ENCODE measurements around the gene RNPS1. TPM values are rescaled to one million over a fixed set of nuclear protein-coding genes. Genes with fewer than 3 reads are reported as not detected.

RNPS1 gene
- total and polyA plus RNA-seq, 3 donors from 2014 or later, result 197 to 294 (median 261) TPM

GRCh38 chr16:2204416-2205103, 63.4 kb downstream of the RNPS1 start:
- TF ChIP-seq CTCF (IDR thresholded peaks at IDR 0.05), result no peak
- TF ChIP-seq POLR2A (IDR thresholded peaks at IDR 0.05), result no peak
- peak; percentile 42 for DNase-seq
- WGBS, 2 donors, result 34 to 43% methylated on average over 13 of the region's 13 CpGs
- Histone ChIP-seq H3K27ac (peak overlapping the region; percentile 97 to 98), H3K27me3 (no peaks in the 10 kb centered on the region), H3K4me1 (peaks cover 19% of the 10 kb centered on the region), H3K36me3 (ENCODE audit: low read depth, missing control alignments) (no peaks in the 10 kb centered on the region), H3K9me3 (no peaks in the 10 kb centered on the region), H3K4me3 (peak overlapping the region; percentile 82 to 85)
- intact Hi-C loops (cut with DNase I; ENCODE audit: low total_unique reads), result no loop called here

MicroRNAs within 50 kb of the gene (microRNA counts, 767-probe panel; counts per million panel counts)
- 0 to 152 counts per million in 2 donors for microRNA hsa-miR-940

Small RNA genes within 50 kb of the gene (microRNA-seq; reads per million reads assigned to microRNA genes)
- 0 reads per million in 2 donors for gene MIR3677 (ENCODE audit: borderline number of aligned reads in 2 of 2, borderline replicate concordance in 1 of 2)
- 0 reads per million in 2 donors for gene MIR4717 (ENCODE audit: borderline number of aligned reads in 2 of 2, borderline replicate concordance in 1 of 2)

Small RNA genes within 50 kb of the gene (small RNA-seq; reads per million reads assigned to genes)
- gene MIR3677, result 0 reads per million in 2 donors
- 0 reads per million in 2 donors for gene MIR4717

Other genes with a start within 250 kb of the RNPS1 start
- gene NPW, start 248.3 kb downstream of the RNPS1 start, total RNA-seq, result 1 to 10 TPM; 7.3 to 8.2 TPM
- gene NPW, start 248.3 kb downstream of the RNPS1 start, polyA plus RNA-seq (ENCODE audit: insufficient read depth, low read depth, low replicate concordance), result 3.9 TPM
- gene NHERF2, start 241.2 kb downstream of the RNPS1 start, total RNA-seq, result 10 to 100 TPM; 54.1 to 59.9 TPM
- 50.6 TPM for gene NHERF2, start 241.2 kb downstream of the RNPS1 start, polyA plus RNA-seq (ENCODE audit: insufficient read depth, low read depth, low replicate concordance)
- 10 to 100 TPM; 24.6 to 35.6 TPM for gene NTHL1, start 220.3 kb downstream of the RNPS1 start, total RNA-seq
- 18.0 TPM for gene NTHL1, start 220.3 kb downstream of the RNPS1 start, polyA plus RNA-seq (ENCODE audit: insufficient read depth, low read depth, low replicate concordance)
- 100 to 1,000 TPM; 222 to 271 TPM for gene TSC2, start 220.1 kb downstream of the RNPS1 start, total RNA-seq
- 136 TPM for gene TSC2, start 220.1 kb downstream of the RNPS1 start, polyA plus RNA-seq (ENCODE audit: insufficient read depth, low read depth, low replicate concordance)
- 100 to 1,000 TPM; 323 to 337 TPM for gene PKD1, start 132.2 kb downstream of the RNPS1 start, total RNA-seq
- 83.4 TPM for gene PKD1, start 132.2 kb downstream of the RNPS1 start, polyA plus RNA-seq (ENCODE audit: insufficient read depth, low read depth, low replicate concordance)
- gene RAB26, start 119.5 kb downstream of the RNPS1 start, total RNA-seq, result 1 to 10 TPM; 3.2 to 3.6 TPM
- 1.5 TPM for gene RAB26, start 119.5 kb downstream of the RNPS1 start, polyA plus RNA-seq (ENCODE audit: insufficient read depth, low read depth, low replicate concordance)
- 10 to 100 TPM; 36.0 to 46.1 TPM for gene TRAF7, start 112.3 kb downstream of the RNPS1 start, total RNA-seq
- gene TRAF7, start 112.3 kb downstream of the RNPS1 start, polyA plus RNA-seq (ENCODE audit: insufficient read depth, low read depth, low replicate concordance), result 44.6 TPM
- 100 to 1,000 TPM in 1 of 2 donors, 1 to 10 TPM in 1; 6.4 to 159 TPM for gene CASKIN1, start 71.5 kb downstream of the RNPS1 start, total RNA-seq
- gene CASKIN1, start 71.5 kb downstream of the RNPS1 start, polyA plus RNA-seq (ENCODE audit: insufficient read depth, low read depth, low replicate concordance), result 2.1 TPM
- gene MLST8, start 62.7 kb downstream of the RNPS1 start, total RNA-seq, result 100 to 1,000 TPM in 1 of 2 donors, 10 to 100 TPM in 1; 95.4 to 113 TPM
- gene MLST8, start 62.7 kb downstream of the RNPS1 start, polyA plus RNA-seq (ENCODE audit: insufficient read depth, low read depth, low replicate concordance), result 89.0 TPM
- 10 to 100 TPM; 37.8 to 66.5 TPM for gene BRICD5, start 57.3 kb downstream of the RNPS1 start, total RNA-seq
- 25.1 TPM for gene BRICD5, start 57.3 kb downstream of the RNPS1 start, polyA plus RNA-seq (ENCODE audit: insufficient read depth, low read depth, low replicate concordance)
- gene PGP, start 53.3 kb downstream of the RNPS1 start, total RNA-seq, result 100 to 1,000 TPM in 1 of 2 donors, 10 to 100 TPM in 1; 50.0 to 118 TPM
- 56.3 TPM for gene PGP, start 53.3 kb downstream of the RNPS1 start, polyA plus RNA-seq (ENCODE audit: insufficient read depth, low read depth, low replicate concordance)
- 10 to 100 TPM; 57.4 to 69.4 TPM for gene E4F1, start 44.5 kb downstream of the RNPS1 start, total RNA-seq
- 20.0 TPM for gene E4F1, start 44.5 kb downstream of the RNPS1 start, polyA plus RNA-seq (ENCODE audit: insufficient read depth, low read depth, low replicate concordance)
- gene DNASE1L2, start 31.7 kb downstream of the RNPS1 start, total RNA-seq, result 1 to 10 TPM; 2.5 to 3.5 TPM
- gene DNASE1L2, start 31.7 kb downstream of the RNPS1 start, polyA plus RNA-seq (ENCODE audit: insufficient read depth, low read depth, low replicate concordance), result 1.1 TPM
- 10 to 100 TPM; 36.1 to 39.0 TPM for gene ECI1, start 16.5 kb downstream of the RNPS1 start, total RNA-seq
- 25.5 TPM for gene ECI1, start 16.5 kb downstream of the RNPS1 start, polyA plus RNA-seq (ENCODE audit: insufficient read depth, low read depth, low replicate concordance)
- 10 to 100 TPM; 35.1 to 38.1 TPM for gene ABCA3, start 72.6 kb upstream of the RNPS1 start, total RNA-seq
- 24.5 TPM for gene ABCA3, start 72.6 kb upstream of the RNPS1 start, polyA plus RNA-seq (ENCODE audit: insufficient read depth, low read depth, low replicate concordance)
- 10 to 100 TPM in 1 of 2 donors, 1 to 10 TPM in 1; 9.4 to 10.8 TPM for gene CCNF, start 161.3 kb upstream of the RNPS1 start, total RNA-seq
- 6.0 TPM for gene CCNF, start 161.3 kb upstream of the RNPS1 start, polyA plus RNA-seq (ENCODE audit: insufficient read depth, low read depth, low replicate concordance)
- 10 to 100 TPM; 18.0 to 19.4 TPM for gene TEDC2, start 192.0 kb upstream of the RNPS1 start, total RNA-seq
- gene TEDC2, start 192.0 kb upstream of the RNPS1 start, polyA plus RNA-seq (ENCODE audit: insufficient read depth, low read depth, low replicate concordance), result 7.7 TPM
- 1 to 10 TPM; 1.1 to 1.7 TPM for gene NTN3, start 203.2 kb upstream of the RNPS1 start, total RNA-seq
- gene NTN3, start 203.2 kb upstream of the RNPS1 start, polyA plus RNA-seq (ENCODE audit: insufficient read depth, low read depth, low replicate concordance), result not detected
- 10 to 100 TPM; 11.2 to 13.5 TPM for gene TBC1D24, start 207.0 kb upstream of the RNPS1 start, total RNA-seq
- gene TBC1D24, start 207.0 kb upstream of the RNPS1 start, polyA plus RNA-seq (ENCODE audit: insufficient read depth, low read depth, low replicate concordance), result 5.3 TPM
- gene ATP6V0C, start 245.8 kb upstream of the RNPS1 start, total RNA-seq, result 100 to 1,000 TPM; 180 to 190 TPM
- 182 TPM for gene ATP6V0C, start 245.8 kb upstream of the RNPS1 start, polyA plus RNA-seq (ENCODE audit: insufficient read depth, low read depth, low replicate concordance)

Measured in testis (tissue), 3 donors.